DMS114 treated with DMSO at 0.1 percent for 48 hours (cell line): ENCODE results near the gene RGS3.

Source experiments
- DNase-seq: peaks from one replicate; lab custom pipeline; 2025; ENCODE audit not compliant: unreplicated experiment; lab: John Stamatoyannopoulos, UW

RGS3 gene

DNA sequence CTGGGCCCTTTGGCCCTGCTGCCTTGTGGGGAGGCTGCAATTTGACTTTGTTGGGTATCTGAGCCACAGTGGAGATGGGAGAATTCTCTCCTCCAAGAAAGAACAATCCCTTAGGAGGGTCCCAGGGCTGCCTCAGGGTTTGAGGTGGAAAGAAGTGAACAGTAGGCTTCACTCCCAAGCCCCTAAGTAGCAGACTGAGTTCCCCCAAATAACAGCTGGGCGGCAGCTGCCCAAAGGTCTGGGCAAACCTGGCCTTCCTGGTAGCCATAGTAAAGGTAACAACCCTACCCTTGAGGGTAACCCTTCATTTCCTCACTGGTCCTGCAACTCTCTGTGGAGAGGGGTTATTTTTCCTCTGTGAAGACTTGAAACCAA is 746 bp downstream of the RGS3 start:
- DNase-seq, result no peak

DNA sequence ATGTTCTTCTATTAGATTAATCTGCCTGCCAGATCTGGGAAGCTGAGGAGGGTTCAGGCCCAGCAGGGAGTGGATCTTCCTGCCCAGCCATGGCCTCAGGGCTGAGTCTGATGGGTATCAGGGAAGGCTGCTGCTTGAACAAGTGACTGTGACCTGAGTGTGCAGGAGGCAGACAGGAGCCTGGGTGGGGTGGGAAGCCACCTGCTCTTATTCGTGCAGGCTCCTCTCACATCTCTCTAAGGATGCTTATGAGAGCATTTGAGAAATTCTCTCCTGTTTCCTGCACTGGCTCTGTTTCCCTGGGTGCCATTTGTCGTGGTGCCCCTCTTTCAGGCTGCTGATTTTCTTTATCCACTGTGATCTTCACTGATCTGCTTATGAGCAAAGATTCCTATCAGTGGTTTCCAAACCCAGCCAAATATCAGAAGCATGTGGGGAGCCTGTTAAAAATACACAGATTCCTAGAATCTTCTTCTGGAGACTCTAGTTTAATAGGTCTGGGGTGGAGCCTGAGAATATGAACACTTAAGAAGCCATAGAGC is 2.1 kb downstream of the RGS3 start:
- no peak for DNase-seq

- DNase-seq, result no peak
Observed at GRCh38 chr9:113467183-113467582, 3.7 kb downstream of the RGS3 start.

- DNase-seq, result no peak
Observed at GRCh38 chr9:113468716-113469448, 5.4 kb downstream of the RGS3 start.

DNA sequence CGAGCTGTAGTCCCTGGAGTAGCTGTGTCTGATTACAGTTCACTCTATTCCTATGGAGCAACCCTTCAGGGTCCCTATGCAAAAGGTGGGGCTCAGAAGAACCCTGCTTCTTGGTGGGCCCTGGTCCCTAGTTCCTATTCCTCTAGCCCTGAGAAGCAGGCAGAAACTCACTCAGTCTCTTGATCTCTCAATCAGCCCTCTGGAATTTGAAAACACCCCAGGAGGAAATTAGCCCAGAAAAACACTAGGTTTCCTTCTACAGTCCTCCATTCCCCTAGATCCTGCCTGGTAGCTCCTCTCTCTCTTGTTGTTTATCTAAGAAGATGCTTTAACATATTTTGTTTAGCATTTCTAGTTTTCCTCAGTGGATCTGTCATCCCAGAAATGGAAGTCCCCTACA is 7.6 kb downstream of the RGS3 start:
- DNase-seq, result no peak

DNA sequence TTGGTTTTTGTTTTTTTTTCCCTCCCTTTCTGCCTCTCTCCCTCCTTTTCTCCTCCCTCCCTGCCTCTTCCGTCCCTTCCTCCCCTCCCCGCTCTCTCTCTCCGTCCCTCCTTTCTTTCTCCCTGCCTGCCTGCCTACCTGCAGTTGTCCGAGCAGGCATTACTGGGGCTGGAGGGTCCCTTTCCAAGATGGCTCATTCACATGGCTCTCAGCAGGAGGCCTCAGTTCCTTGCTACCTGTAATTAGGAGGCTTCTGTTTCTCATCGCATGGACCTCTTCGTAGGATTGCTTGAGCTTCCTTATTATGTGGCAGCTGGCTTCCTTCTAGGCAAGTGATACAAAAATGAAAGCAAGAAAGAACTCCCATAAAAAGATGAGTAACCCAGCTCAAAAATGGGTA is 8.0 kb downstream of the RGS3 start:
- no peak for DNase-seq

DNA sequence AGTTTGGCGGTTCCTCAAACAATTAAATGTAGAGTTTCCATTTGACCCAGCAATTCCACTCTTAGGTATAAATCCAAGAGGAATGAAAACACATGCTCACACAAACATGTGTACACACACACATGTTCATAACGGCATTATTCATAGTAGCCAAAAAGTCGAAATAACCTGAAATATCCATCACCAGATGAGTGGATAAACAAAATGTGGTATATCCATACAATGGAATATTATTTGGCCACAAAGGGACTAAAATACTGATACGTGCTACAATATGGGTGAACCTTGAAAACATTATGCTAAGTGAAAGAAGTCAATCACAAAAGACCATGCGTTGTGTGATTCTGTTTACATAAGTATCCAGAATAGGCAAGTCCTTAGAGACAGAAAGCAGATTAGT is 8.7 kb downstream of the RGS3 start:
- no peak for DNase-seq

GRCh38 chr9:113474360-113475028 is 11.0 kb downstream of the RGS3 start:
- DNase-seq, result no peak

- DNase-seq, result no peak
Observed at GRCh38 chr9:113475031-113475430, 11.5 kb downstream of the RGS3 start.

DNA sequence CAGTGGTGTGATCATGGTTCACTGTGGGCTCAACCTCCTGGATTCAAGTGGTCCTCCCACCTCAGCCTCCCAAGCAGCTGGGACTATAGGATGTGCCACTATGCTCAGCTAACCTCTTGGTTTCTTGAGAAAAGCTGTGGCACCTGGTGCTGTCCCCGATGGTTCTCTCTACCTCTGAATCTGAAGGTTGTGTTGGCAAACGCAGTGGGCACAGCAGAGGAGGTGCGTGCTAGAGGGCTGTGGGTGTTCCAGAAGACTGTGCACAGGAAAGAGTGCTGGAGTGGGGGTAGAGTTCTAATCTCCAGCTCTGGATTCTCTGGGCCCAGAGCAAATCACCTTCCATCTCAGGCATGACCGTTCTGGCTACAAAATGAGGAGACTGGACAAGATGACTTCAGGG is 12.5 kb downstream of the RGS3 start:
- no peak for DNase-seq

DNA sequence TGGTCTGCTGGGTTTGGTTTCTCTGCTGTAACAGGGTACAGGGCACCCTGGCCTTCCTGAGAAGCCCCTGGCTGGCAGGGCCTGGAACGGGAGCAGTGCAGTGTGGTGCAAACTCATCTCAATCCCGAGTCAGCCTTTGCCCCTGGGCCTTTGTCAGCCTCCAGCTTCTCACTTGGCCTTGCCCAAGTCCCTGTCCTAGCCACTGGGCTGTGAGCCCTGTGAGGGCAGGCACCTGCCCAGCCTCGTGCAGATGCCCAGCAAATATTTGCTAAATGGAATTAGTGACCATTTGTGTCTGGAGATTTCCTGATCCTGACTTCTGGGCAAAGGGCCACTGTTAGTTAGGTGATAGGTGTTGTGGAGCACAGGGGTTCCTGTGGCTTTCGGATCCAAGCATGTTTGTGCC is 13.0 kb downstream of the RGS3 start:
- no peak for DNase-seq

GRCh38 chr9:113477058-113477457 is 13.5 kb downstream of the RGS3 start:
- DNase-seq, result no peak

- DNase-seq, result no peak
Observed at GRCh38 chr9:113477661-113478060, 14.1 kb downstream of the RGS3 start.

- DNase-seq, result no peak
Observed at GRCh38 chr9:113479174-113479621, 15.7 kb downstream of the RGS3 start.

DNA sequence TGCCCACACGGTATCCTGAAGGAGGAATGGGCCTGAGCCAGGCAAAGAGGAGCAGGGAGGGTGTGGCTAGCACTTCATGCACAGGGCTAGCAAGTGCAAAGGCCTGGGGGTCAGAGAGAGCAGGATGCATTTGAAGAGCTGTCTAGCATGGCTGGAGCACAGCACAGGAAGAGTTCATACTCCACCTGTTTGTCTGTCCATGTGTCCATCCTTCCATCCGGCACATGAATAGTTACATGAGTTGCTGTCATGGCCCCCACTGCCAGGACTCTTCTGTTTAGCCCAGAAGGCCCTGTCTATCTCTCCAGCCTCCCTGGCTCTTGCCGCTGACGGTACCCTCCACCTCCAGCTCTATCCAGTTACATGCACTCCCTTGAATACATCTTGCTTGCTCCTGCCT is 17.1 kb downstream of the RGS3 start:
- DNase-seq, result no peak

DNA sequence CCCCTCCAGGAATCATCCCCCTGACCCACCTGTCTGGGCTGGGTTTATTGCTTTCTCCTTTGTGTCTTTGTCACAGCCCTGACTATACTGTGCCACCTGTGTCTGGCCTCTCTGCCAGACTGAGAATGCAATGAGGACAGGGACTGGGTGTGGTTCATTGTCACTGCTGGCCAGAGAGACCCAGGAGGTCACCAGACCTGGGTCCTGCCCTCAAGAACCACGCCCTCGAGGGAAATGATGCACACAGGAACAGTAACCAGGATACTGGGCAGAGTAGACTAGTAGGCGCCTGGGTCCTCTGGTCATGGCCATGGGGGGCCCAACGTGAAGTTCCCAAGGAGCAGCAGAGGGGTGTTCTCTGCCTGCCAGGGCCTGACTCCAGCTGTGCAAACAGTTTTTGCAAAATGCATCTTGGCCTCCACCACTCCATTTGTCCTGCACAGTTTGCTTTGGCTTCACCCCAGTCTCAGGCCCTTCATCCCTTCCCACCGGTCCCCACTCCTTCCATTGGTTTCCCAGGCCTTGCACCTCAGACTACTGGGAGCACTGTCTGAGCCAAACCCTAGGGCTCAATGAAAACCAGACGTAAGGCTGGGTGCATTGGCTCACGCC is 17.8 kb downstream of the RGS3 start:
- no peak for DNase-seq

- no peak for DNase-seq
Observed at GRCh38 chr9:113482341-113482740, 18.8 kb downstream of the RGS3 start.

DNA sequence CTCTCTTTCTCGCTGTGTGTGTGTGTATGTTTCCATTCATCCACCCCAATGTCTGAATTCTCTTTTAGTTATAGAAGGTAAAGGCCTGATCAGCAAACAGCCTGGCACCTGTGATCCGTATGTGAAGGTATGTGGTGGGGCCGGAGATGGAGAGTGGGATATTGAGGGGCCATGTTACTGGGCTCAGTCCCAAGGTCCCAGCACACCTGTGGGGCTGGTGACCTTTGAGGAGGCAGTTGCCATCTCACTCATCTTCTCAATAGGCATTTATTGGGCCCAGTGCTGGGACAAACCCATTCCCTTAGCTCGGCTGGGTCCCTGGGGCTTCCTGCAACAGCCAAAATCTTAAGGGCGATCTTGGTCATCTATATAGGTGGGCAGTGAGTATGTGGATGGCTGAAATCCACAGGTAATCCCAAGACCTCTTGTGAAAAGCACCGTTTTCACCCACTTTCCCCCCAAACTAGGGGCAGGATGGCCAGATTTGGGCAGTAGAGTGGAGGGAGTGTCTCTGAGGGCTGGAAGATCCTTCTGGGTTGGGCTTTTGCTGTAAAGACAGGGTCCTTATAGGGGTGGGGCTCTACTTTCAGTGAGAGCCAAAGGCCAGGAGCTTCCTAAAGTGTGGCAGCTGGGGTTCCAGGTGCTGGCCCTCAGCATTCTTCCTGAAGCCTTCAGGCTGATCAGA is 19.6 kb downstream of the RGS3 start:
- no peak for DNase-seq

GRCh38 chr9:113483676-113484257 is 20.2 kb downstream of the RGS3 start:
- DNase-seq, result no peak

- no peak for DNase-seq
Observed at GRCh38 chr9:113484258-113484730, 20.8 kb downstream of the RGS3 start.

- DNase-seq, result no peak
Observed at GRCh38 chr9:113485761-113486115, 22.2 kb downstream of the RGS3 start.
